ENCODE measurements around the gene KCNN3.
A peak's percentile ranks its signal among the peaks of the same experiment; 100 is the strongest.

KCNN3 gene

GRCh38 chr1:154791292-154792166 is 78.6 kb downstream of the KCNN3 start:
- DNase-seq (ENCODE audit: low spot score) = peak; percentile 86

GRCh38 chr1:154788886-154789285 is 81.2 kb downstream of the KCNN3 start:
- DNase-seq (ENCODE audit: low spot score) = no peak

- no peak for DNase-seq (ENCODE audit: low spot score)
Observed at GRCh38 chr1:154788110-154788870, 81.8 kb downstream of the KCNN3 start.

DNA sequence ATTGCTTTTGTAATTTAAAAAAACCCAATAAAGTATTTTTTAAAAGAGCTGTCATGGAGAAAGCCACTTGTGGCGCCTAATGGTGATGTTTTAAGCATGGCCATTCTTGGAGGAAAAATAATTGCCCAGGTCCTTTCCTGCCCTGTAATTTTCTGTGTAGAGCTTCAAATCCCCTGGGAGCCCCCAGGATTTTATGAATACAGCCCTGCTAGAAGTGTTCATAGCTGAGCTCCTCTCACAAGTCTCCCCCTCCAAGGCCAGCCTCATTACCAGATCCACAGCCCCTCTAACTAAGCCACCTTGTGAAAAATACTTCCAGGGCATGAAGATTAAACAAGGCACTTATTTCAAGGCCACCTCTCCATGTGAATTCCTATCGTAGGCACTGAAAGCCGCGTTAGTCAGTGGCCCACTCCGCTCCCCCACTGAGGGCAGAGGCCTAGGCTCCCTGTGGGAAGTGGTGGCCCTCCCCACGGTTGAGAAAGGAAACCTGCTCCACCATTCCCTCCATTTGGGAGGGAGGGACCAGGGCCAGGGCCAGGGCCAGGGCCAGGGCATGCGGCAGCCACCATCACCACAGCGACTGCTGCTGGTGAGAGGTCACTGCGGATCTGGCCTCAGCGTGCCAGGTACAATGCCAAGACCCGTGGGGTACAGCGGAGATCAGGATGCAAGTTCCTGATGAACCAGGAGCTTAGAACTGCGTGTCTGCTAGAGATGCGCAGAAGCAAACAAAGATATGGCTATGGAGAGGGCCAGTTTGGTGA is 83.1 kb downstream of the KCNN3 start:
- no peak for DNase-seq (ENCODE audit: low spot score)

DNA sequence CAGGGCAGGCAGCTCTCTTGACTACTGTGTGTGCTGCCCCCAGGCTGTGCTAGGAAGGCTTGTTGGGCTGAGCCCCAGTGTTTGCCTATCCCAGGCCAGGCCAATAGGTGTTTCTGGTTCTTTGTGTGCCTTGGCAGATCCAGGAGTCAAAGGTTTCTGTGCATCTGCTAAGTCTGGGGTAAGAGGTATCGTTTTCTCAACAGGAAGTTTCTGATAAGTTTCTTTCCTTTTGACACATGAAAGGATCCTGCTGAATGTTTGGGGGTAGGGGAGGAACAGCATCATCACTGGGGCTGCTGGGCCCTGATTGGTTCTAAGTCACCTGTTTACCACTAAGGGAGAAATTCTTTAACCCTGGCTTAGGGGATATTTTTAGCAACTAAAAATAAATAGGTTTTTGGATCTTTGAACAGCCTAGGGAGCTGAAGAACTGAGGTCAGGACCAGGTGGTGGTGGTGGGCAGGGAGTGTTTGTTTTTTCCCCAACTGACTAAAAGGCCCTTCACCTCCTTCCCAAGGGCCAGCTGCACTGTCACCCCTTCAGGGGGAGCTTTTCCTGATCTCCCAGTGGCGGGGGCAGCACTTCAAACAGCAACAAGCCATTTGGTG is 85.1 kb downstream of the KCNN3 start:
- peak; percentile 50 for DNase-seq (ENCODE audit: low spot score)

DNA sequence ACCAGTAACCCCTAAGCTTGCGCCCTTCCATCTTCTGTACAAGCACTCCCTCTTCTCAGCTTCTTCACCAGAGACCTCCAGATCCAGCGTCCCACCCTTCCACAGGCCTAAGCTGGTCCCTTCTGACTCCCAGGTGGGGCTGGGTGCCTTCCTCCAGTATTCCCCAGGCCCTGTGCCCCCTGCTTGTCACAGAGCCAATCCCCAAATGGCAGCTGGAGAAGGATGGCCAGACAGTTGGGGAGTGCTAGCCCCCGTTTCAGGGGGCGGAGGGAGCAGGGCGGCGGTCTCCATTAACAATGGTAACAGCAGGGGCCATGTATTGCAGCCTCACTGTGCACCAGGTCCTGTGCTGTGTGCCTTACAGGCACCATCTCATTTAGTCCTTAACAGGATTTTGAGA is 85.7 kb downstream of the KCNN3 start:
- DNase-seq (ENCODE audit: low spot score) = no peak

- no peak for DNase-seq (ENCODE audit: low spot score)
Observed at GRCh38 chr1:154783976-154784375, 86.1 kb downstream of the KCNN3 start.

- DNase-seq (ENCODE audit: low spot score) = no peak
Observed at GRCh38 chr1:154780541-154780940, 89.5 kb downstream of the KCNN3 start.

- no peak for DNase-seq (ENCODE audit: low spot score)
Observed at GRCh38 chr1:154779551-154780189, 90.4 kb downstream of the KCNN3 start.

DNA sequence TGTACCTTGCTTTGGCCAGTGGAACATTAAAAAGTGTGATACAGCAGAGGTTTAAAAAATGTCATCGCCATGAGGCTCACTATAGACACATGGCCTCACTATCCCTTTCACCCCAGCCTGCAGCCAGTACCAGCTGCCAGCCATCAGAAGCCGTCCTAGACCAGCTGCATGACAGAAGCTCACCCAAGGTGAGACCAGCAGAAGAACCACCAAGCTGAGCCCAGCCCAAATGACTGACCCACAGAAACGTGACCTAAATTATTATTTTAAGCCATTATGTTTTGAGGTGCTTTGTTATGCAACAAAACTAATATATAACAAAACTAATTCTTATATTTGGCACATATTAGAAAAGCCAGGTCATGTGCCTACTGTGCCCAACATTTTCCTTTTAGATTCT is 91.1 kb downstream of the KCNN3 start:
- DNase-seq (ENCODE audit: low spot score) = no peak

- DNase-seq (ENCODE audit: low spot score) = no peak
Observed at GRCh38 chr1:154778275-154778674, 91.8 kb downstream of the KCNN3 start.

GRCh38 chr1:154777781-154778180 is 92.3 kb downstream of the KCNN3 start:
- DNase-seq (ENCODE audit: low spot score) = no peak

DNA sequence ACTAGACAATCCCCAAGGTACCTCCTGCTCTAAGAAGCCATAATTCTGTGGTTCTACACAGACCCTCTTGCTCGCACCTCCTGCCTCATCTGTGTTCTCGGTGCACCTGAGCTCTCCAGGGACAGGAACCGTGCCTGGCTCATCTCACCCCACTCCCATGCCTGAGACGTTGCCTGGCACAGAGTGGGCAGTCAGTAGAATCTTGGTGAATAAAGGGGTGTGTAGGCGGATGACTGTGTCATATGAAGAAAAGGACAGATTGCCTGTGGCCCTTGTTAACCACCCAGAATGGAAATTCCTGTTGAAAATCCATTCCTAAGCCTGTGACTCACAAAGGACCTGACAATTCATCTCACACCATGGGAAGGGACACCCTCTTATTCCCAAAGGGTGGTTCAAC is 92.9 kb downstream of the KCNN3 start:
- DNase-seq (ENCODE audit: low spot score) = no peak

DNA sequence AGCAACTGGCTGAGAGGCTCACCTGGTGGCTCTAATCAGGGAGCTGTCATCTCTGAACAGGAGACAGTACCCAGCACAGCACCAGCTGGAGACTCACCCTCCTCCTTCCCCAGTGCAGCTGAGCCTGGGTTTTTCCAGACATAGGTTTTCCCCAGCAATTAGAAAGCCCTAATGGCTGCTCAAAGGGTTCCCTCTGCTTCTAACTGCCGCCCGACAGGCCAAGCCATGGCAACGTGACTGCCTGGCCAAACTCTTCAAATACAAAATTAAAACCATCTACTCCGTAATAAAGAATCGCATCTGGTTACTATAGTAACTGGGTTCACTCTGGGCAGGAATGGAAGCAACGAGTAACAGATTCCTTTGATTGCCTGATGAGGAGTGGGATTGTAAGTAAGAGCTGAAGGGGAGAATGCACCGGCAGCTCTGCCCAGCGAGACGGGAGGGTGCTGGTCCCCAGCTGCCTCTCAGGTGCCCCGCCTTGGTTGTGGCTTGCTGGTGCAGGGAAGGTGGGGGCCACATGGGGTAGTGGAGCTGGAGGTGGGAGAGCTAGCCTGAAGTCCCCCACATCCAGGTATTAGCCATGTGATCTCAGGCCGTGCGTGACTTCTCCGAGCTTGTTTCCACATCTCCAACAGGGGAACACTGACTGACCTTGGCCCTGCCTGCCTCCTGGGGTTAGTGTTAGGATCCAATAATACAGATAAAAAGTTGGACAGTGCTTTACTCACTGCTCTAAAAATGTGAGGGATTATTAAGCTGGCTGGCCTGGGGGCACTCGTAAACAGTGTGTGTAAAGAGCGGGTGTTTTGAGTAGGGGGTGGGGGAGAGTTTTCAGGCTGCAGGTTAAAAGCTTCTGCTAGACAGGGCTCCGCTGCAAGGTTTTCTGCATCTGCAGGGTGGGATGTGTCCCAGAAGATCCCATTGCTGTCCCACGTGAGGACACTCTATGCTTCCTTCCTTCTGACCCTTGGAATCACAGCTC is 94.2 kb downstream of the KCNN3 start:
- no peak for DNase-seq (ENCODE audit: low spot score)

DNA sequence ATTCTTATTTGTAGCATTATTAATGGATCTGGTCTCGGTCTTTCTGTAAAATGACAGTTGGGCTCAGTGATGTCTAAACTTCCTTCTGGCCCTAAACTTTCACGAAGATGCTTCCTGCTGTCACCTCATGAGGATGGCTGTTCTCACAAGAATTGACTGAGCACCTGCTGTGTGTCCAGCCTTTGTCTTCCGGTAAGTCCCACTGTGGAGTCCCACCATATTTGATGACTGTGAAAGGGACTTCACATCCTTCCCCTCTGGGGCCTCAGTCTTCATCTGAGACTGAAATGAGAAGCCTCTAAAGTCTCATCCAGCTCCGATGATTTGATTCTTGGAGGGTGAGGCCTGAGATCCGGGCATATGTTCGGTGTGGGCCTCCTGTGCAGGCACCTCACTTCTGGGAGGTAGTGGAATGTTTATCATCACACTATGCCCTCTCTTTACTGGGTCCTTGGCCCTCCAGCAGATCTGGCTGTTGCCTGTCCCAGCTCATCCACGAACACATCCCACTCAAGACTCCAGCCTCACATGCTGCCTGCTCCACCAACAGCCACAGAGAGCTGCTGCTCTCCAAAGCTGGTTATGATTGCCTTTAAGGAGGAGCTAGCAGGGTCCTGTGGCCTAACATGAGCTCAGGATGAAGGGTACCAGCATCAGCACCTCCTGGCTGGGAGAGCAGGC is 95.8 kb downstream of the KCNN3 start:
- no peak for DNase-seq (ENCODE audit: low spot score)

GRCh38 chr1:154773551-154773950 is 96.5 kb downstream of the KCNN3 start:
- DNase-seq (ENCODE audit: low spot score) = no peak

DNA sequence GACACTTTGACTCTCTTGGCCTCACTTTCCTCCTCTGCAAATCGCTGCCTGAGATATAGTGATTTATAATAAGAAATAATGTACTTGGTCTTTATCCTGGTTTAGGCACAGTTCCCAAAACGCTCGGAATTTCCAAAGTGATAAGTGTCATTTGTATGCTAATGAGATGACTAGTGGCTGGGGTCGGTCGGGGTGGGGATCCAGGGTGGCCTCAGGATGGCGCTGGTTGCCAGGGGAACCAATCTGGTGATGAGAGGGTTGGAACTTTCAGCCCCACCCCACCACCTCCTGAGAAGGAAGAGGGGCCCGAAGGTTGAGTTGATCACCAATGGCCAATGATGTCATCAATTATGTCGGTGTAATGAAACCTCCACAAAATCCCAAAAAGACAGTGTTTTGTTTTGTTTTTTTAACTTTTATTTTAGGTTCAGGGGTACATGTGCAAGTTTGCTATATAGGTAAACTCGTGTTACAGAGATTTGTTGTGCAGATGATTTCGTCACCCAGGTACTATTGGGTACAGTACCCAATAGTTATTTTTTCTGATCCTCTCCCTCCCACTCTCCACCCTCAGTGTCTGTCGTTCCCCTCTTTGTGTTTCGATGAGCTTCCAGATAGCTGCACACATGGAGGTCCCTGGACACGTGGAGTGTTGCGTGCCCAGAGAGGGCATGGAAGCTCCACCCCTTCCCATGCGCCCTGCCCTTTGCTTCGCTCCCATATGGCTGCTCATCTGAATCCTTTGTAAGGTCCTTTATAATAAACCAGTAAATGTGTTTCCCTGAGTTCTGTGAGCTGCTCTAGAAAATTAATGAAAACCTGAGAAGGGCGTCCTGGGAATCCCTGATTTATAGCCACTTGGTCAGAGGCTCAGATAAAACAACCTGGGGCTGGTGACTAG is 97.2 kb downstream of the KCNN3 start:
- peak; percentile 22 for DNase-seq (ENCODE audit: low spot score)

GRCh38 chr1:154772056-154772455 is 98.0 kb downstream of the KCNN3 start:
- DNase-seq (ENCODE audit: low spot score) = no peak
